HG03103 (cell line): ENCODE data around the gene PSMB3.
"Not testable (repeated sequence)": the region's sequence is repeated elsewhere in the genome, so short reads cannot be mapped to it uniquely, and the experiment has no call there.

Experiments
- ATAC-seq: cut with Tn5 transposase; IDR thresholded peaks from one replicate; pipeline ENCODE4 v1.9.1; 2021; ENCODE audit warnings: low read depth; ENCODE audit not compliant: unreplicated experiment

Gene PSMB3

DNA sequence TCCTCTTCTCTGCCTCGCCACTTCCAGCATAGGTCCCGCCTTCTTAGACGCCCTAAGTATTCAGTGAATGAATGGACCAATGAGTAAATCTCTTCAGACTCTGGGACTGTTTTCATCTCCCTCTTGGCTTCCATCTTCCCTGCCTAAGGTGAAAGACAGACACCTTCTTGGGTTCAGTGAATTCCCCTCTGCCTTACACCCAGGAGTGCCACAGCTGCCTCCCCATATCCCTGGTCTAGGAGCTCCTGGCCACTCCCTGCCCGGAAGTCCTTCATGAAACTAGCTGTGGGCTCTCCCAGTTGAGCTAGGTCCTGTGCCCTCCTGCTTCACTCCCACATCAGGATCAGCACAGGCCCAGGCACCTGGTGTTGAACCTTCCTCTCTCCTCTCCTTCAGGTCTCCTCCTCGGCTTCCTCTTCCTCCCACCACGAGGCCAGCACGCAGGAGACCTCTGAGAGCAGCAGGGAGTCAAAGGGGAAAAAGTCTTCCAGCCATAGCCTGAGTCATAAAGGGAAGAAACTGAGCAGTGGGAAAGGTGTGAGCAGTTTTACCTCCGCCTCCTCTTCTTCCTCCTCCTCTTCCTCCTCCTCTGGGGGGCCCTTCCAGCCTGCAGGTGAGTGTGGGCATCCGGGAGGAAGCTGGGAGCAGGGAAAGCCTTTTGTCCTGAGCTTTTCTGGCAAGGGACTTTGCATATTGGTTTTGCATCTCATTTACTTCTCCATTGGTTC is 37.2 kb upstream of the PSMB3 start:
- ATAC-seq = no peak

DNA sequence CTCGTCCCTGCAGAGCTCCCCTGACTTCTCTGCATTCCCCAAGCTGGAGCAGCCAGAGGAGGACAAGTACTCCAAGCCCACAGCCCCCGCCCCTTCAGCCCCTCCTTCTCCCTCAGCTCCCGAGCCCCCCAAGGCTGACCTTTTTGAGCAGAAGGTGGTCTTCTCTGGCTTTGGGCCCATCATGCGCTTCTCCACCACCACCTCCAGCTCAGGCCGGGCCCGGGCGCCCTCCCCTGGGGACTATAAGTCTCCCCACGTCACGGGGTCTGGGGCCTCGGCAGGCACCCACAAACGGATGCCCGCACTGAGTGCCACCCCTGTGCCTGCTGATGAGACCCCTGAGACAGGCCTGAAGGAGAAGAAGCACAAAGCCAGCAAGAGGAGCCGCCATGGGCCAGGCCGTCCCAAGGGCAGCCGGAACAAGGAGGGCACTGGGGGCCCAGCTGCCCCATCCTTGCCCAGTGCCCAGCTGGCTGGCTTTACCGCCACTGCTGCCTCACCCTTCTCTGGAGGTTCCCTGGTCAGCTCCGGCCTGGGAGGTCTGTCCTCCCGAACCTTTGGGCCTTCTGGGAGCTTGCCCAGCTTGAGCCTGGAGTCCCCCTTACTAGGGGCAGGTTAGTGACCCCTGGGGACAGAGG is 36.1 kb upstream of the PSMB3 start:
- no peak for ATAC-seq

DNA sequence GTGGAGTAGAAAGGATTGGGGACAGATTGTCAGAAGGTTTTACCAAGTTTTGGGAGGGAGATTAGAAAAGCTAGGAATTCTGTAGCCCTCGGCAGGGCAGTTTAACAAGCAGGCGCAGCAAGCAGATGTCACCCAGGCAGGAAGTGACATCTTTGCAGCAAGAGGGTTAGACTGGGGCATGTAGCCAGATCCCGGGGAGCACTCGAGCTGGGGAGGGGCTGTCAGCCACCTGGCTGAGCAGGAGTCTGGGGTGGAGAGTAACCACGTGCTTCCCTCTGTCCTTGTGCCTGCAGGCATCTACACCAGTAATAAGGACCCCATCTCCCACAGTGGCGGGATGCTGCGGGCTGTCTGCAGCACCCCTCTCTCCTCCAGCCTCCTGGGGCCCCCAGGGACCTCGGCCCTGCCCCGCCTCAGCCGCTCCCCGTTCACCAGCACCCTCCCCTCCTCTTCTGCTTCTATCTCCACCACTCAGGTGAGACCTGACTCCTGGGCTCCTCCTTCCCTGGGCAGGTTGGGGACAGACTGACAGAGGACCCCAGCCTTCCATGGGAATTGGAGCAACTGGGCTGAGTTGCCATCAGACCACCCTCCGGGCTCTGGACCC is 35.3 kb upstream of the PSMB3 start:
- no peak for ATAC-seq

DNA sequence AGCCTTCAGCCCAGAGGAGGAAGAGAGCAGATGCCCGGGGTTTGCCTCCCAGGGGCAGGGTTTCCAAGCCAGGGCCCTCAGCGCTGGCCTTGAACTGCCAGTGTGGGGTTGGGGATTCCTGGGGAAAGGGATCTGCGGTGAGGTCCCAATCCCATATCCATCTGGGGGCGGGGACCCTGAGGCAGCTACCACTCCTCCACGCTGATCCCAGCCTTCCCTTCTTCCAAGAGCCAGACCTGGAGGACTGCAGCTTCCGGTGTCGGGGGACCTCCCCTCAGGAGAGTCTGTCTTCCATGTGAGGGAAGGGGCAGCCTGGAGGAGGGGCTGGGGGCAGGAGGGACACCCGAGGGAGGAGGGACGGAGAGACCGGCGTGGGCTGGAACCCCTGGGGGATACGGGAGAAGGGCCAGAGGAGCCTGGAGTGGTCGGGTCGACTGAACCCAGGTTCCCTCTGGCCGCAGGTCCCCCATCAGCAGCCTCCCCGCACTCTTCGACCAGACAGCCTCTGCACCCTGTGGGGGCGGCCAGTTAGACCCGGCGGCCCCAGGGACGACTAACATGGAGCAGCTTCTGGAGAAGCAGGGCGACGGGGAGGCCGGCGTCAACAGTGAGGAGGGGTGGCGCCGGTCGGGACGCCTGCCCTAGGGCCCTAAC is 33.1 kb upstream of the PSMB3 start:
- no peak for ATAC-seq

DNA sequence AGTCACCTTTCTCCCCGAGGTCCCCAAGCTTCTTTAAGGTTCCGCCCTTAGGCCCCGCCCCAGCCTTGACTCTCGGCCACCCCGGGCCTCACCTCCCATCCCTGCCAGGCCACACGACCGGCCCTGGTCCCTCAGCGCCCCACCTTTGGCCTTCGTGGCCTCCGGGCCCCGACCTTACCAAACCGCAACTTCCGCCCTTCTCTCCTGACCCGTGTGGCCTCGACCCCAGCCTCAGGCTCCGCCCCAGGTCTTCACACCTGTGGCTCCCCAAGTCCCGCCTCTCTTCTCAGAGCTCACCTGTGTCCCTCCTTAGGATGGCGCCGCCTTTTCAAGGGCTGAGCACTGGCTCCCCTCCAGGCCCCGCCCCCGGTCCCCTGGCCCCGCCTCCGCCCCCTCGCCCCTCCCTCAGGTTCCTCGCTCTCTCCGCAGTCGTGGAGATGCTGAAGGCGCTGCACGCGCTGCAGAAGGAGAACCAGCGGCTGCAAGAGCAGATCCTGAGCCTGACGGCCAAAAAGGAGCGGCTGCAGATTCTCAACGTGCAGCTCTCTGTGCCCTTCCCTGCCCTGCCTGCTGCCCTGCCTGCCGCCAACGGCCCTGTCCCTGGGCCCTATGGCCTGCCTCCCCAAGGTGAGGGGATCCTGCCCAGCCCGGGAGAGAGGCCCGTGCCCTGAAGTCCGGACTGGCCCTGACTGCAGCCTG is 32.4 kb upstream of the PSMB3 start:
- no peak for ATAC-seq

DNA sequence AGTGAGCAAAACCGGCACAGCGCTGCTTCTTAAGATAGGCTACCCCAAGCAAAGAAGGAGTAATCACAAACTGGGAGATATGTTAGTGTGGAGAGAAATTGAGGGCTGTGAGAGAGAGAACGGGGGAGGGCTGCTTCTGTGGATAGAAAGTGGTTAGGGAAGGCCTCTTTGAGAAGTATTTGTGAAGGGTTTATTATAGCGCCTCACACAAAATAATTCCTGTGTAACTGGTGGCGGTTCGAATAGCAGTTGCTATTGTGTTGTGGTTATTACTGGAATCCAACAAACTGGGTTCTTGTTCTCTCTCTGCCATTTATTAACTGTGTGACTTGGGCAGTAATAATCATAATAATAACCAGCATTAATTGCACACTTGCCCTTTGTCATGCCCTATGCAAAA is 31.6 kb upstream of the PSMB3 start:
- no peak for ATAC-seq

DNA sequence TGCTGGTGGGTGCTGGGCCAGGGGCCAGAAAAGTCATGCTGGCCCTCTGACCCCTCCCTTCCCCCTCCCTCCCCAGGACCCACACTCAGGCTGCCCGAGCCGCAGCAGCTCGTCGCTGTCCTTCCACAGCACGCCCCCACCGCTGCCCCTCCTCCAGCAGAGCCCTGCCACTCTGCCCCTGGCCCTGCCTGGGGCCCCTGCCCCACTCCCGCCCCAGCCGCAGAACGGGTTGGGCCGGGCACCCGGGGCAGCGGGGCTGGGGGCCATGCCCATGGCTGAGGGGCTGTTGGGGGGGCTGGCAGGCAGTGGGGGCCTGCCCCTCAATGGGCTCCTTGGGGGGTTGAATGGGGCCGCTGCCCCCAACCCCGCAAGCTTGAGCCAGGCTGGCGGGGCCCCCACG is 30.7 kb upstream of the PSMB3 start:
- ATAC-seq = no peak

DNA sequence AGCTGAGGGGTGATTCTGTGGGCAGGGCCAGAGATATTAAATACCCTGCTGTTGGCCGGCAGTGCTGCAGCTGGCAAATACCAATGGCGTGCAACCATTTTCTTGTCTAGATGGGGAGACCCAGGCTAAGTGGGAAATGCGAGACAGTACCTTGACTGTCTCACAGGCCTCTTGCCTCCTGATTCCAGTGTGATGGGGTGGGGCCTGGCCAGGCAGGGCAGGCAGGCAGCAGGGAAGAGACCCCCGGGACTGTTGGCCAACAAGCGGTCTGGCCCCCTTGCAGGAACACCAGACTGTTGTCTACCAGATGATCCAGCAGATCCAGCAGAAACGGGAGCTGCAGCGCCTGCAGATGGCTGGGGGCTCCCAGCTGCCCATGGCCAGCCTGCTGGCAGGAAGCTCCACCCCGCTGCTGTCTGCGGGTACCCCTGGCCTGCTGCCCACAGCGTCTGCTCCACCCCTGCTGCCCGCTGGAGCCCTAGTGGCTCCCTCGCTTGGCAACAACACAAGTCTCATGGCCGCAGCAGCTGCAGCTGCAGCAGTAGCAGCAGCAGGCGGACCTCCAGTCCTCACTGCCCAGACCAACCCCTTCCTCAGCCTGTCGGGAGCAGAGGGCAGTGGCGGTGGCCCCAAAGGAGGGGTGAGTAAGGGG is 28.1 kb upstream of the PSMB3 start:
- no peak for ATAC-seq

DNA sequence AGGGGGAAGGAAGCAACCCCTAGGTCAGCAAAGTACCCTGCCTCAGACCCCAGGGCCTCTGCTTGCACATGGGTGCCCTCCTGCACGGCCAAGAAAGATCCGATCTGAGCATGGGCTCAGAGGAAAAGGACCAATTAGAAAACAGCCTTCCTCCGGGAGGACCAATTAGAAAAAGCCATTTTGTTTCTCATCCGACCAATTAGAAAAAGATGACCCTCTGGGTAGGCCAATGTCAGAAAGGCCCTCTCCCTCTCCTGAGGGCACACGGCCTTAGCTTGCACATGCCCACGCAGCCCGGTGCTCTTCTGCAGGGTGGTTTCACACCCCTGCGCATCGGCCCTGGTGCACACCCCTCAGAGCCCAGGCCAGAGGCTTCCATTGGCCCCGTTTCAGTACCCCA is 27.5 kb upstream of the PSMB3 start:
- ATAC-seq = no peak

DNA sequence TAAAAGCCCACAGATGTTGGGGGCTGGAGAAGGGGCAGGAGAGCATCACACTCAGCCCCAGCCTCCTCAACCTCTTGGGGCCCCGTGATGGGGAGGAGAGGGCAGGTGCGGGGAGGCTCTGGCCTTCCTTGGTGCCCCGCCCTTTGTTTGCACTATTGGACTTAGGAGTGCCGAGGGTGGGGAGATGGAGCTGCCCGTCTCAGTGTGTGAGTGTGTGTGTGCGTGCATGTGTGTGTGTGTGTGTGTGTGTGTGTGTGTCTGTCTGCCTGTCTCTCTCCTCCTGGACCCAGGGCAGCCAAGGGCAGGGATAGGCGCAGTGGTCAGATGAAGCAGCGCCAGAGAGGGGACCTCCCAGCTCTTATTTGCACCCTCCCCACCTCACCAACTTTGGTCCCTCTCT is 26.4 kb upstream of the PSMB3 start:
- not testable (repeated sequence) for ATAC-seq

DNA sequence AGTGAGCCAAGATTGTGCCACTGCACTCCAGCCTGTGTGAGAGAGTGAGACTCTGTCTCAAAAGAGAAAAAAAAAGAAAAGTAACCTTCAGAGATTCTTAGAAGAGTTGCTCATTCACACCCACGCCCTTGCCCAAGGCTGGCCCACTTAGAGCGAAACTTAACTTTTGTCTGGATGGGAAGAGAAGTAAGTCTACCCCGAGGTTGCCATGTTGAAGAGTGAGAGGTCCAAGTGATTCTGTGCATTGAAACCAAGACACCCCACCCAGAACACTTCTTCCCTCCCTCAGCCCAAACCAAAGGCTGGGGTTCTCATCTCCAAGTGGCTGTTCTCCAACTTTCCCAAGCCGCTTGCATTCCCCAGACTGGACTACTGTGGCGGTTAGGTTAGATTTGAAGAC is 24.8 kb upstream of the PSMB3 start:
- no peak for ATAC-seq

DNA sequence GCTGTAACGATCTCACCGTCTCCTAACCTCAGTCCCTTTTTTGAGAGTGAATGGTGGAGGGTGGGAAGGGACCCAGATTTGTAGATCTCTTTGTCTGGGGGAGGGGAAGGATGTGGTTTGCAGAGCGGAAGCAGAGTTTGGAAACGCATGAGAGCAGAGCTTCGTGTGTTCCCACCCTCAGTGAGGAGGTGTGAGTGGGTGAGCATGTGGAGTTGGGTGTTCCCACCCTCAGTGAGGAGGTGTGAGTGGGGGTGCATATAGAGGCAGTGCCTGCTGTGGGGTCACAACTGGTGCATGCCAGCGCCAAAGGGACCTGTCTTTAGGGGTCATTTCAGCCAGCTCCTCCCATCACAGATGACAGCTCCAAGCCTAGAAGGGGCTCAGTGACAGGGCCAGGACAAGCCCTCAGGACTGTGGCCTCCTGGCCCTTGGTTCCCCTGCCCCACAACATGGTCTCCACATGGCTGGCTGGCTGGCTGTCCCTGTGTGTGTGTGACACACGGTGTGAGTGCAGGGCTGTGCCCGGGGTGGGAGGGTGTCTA is 24.2 kb upstream of the PSMB3 start:
- no peak for ATAC-seq

DNA sequence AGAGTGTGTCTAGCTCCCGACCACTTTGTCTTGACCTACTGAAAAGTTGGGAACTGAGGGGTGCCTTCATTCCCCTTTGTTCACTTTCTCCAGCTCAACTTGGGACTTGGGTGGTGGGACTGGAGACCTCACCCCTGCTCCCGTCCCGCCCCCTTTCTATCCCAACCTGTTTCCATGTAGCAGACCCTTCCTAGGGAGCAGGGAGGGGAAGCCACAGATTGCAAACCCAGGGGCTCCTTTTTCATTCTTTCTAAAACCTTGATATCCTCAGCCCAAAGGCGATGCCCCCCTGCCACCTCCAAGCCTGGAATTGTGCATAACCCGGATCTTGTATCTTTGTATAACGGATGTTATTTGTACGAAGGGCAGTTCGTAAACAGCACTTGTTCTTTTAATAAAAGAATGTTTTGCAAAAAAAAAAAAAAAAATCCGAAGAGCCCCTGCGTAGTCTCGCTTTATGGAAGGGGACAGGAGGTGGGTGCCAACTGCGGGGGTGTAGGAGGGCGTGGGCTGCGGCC is 23.1 kb upstream of the PSMB3 start:
- no peak for ATAC-seq

DNA sequence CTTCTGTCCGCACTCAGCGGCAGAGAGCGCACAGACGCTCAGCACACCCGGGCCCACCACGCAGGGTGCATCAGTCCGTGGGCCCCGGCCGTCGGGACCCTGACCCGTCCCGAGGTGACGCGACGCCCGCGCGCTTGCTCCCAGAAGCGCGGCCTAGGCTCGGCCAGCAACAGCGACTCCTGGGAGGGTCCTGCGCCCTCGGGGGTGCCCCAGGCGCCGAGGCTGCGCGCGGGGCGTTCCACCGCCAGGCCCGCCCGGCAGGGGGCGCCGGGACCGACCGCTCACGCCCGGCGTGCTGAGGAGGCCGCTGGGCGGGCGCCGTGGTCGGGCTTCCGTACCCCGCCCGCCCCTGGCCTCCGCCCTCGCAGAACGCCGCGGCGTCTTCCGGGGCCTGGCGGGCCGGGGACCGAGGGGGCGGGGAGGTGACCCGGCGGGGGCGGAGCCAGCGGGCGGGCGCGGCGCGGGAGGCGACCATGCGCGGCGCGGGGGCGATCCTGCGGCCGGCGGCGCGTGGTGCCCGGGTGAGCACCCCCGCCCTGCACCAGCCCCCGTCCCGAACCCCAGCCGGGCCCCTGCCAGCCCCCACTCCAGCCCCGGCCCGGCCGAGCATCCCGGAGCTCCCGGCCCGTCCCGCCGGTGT is 22.5 kb upstream of the PSMB3 start, which contains the start of gene CISD3:
Gene CISD3, plus strand, starts transcription at position 456 of the 640 bp plus-strand sequence. Its CDS starts 18 bp downstream, at position 474.
- peak; percentile 70 for ATAC-seq

DNA sequence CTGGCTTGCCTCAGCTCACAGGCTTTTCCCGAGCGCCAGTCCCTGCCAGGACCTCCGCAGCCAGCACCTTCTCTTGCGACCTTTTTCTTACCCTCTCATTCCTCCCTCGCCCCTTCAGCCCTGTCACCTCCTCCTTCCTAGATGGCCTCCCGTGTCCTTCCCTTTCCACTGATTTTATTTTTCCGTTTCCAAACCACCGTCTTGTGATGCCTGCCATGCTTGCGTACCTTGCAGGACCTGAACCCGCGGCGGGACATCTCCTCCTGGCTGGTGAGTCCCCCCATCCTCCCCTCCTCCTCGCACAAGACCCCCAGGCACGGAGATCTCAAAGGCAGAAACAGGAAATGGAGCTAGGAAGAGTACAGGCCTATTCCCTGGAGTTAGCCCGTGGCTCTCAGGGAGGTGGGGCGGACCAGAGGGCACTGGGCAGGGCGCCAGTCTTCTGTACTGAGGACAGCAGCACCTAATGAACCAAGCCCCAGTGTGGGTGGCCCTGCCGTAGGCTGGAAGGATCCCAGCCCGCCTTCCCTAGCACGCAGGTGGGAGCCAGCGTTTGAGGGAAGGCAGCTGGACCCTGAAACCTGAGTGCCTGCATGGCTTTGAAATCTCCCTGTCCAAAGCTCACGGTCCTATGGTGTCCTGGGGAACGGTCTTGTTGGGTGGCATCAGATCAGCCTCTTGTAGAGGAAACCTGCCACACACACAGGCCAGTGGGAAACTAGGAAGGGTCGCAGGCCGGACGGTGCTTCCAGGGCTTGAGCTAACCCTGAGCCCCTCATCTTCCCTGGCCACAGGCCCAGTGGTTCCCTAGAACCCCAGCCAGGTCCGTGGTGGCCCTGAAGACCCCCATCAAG is 21.8 kb upstream of the PSMB3 start:
- ATAC-seq = no peak

DNA sequence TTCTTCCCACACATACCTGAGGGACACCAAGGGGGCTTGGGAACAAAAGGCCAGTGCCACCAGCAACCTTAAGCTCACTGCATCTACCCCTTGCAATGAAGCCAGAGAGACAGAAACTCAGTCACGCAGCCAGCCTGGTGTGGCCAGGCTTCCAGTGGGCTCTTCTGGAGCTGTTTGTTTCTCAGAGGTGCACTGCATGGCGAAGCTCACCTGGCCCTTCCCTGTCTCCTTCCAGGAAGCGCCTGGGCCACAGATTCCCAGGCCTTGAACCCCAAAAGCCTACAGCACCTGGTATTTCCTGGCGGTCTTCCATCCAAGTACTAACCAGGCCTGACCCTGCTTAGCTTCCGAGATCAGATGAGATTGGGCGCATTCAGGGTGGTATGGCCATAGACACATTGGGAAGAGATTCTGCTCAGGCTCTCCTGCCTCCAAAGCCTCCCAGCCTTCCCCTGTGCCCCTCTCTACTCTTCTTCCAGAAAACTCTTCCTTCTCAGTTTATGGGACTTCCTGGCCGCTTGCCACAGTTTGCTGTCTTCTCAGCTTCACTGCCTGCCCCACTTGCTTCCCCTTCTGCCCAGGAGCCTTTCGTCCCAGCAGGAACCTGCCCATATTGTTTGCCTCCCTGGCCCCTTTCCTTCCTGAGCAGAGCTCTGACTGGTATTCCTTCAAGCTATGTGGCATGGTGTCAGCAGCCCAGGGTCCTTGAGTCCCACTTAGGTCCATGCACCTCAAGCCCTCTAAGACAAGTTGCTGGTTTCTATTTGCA is 20.8 kb upstream of the PSMB3 start:
- no peak for ATAC-seq

DNA sequence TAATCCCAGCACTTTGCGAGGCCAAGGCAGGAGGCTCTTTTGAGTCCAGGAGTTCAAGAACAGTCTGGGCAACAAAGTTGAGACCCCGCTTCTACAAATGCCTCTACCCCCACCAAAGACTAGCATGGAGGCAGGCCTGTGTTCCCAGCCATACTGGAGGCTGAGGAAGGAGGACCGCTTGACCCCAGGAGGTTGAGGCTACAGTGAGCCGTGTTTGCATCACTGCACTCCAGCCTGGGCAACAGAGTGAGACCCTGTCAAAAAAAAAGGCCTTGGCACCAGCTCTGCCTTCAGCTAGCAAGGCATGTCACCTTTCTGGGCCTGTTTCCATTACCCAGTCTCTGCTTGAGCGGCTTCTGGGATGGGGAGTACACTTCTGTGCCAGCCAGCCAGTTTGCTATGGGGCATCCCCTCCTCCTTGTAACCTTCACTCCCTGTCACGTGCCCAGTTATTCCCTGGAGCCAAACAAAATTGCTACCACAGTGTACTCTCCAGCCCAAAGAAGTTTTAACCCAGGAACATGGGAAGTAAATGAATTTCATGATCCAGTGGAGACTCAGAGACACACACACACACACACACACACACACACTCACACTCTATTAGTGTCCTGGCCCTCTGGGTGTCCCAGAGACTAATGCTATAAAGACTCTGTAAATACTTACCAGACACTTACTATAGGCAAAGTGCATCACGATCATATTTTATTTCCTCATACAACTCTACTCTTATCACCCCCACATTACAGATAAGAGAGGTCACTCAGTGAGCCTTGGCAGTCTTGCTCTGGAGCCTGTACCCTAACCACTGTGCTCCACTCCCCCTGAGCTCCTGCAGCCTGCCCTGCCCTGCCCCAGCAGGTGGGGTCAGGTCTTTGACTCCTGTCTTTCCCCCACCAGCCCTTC is 19.9 kb upstream of the PSMB3 start:
- ATAC-seq = no peak
